Heart left ventricle (tissue), 16 donors: ENCODE results near the gene PLEKHO2. TPM values are rescaled to one million over a fixed set of nuclear protein-coding genes. Genes with fewer than 3 reads are reported as not detected.
A peak's percentile ranks its signal among the peaks of the same experiment; 100 is the strongest.

ENCODE experiments used
- ATAC-seq, 4 donors: fragments of 200-7000 bp; cut with Tn5 transposase; one replicate each; pipeline ENCODE4 v1.9.1; 2020 to 2022; ENCODE audit warnings: moderate library complexity in 4 of 4, mild to moderate bottlenecking in 3 of 4, moderate number of reproducible peaks in 1 of 4
- DNase-seq, 5 donors: peaks; one replicate each; pipeline ENCODE4 v3.0.0-alpha.2; 2020
- H3K27ac ChIP-seq, 12 donors: fragments of 200-600 bp; sonication (generic) in 4 of 12; one replicate each; pipeline versions ENCODE4 v1.5.0 to v1.8.0; 2016 to 2022; ENCODE audit warnings: mild to moderate bottlenecking in 2 of 12
- H3K27me3 ChIP-seq, 9 donors: fragments of 200-600 bp; sonication (generic) in 2 of 9; one replicate each; pipeline versions ENCODE4 v1.5.1 to v1.8.0; 2016 to 2022; ENCODE audit warnings: mild to moderate bottlenecking in 3 of 9
- H3K36me3 ChIP-seq, 9 donors: fragments of 200-600 bp; sonication (generic) in 2 of 9; one replicate each; pipeline versions ENCODE4 v1.5.0 to v1.8.0; 2018 to 2022; ENCODE audit warnings: mild to moderate bottlenecking in 2 of 9
- H3K4me1 ChIP-seq, 12 donors: fragments of 200-600 bp; sonication (generic) in 4 of 12; one replicate each; pipeline versions ENCODE4 v1.5.0 to v1.8.0; 2016 to 2022; ENCODE audit warnings: mild to moderate bottlenecking in 3 of 12
- H3K4me3 ChIP-seq, 12 donors: fragments of 200-600 bp; sonication (generic) in 4 of 12; one replicate each; pipeline versions ENCODE4 v1.5.0 to v1.8.0; 2017 to 2022; ENCODE audit warnings: mild to moderate bottlenecking in 9 of 12, moderate library complexity in 4 of 12
- H3K9me3 ChIP-seq, 12 donors: fragments of 200-600 bp; sonication (generic) in 4 of 12; one replicate each; pipeline versions ENCODE4 v1.5.0 to v1.8.0; 2016 to 2022; ENCODE audit warnings: mild to moderate bottlenecking in 1 of 12
- POLR2A ChIP-seq, 2 donors: fragments of 450-650 bp; IDR thresholded peaks; one replicate each; pipeline ENCODE4 v1.6.1; 2017; ENCODE audit warnings: antibody characterized with exemption in 2 of 2, mild to moderate bottlenecking in 2 of 2, moderate library complexity in 2 of 2
- WGBS, 4 donors: extraction: QIAGEN DNeasy Blood & Tissue Kit in 2 of 4; methylation state at CpG; one replicate each; pipeline versions ENCODE4 v1.1.5 to v1.1.7; 2013 to 2018; 5-methylcytosine and 5-hydroxymethylcytosine counted together
- intact Hi-C, 10 donors: fragments of 100-400 bp; cut with DNase I; formaldehyde crosslinking; loops; one replicate each; pipeline versions ENCODE4 v1.11.1 to v1.14.2; 2022
- polyA plus RNA-seq, 2 donors: library from polyadenylated mRNA; stranded (reverse); fragments of 200-250 nt; gene quantifications; one replicate each; pipeline ENCODE4 v1.2.3, GENCODE V29; 2013
- total RNA-seq, 9 donors: library from RNA; depleted of rRNA in 2 of 9; stranded (reverse); fragments of >200 nt in 2 of 9; fragmentation: NEBNext Ultra II Directional in 3 of 9; extraction: Animal tissue kit (Norgen Biotek cat#: 25700) in 3 of 9; gene quantifications; one replicate each; pipeline versions ENCODE4 v1.1.0 to v1.2.4, GENCODE V29; 2016 to 2023
- TF ChIP-seq, protein P1 (sequence below), 12 donors: fragments of 200-600 bp; sonication (generic) in 4 of 12; IDR thresholded peaks; one replicate each; pipeline versions ENCODE4 v1.5.0 to v1.8.0; 2018 to 2022; ENCODE audit warnings: antibody characterized with exemption in 12 of 12, mild to moderate bottlenecking in 5 of 12
- donor health status: ischemic (EF 13 %, LVEDD 7.1; RV severe dilation, severe dysfunction).
- donor health status: healthy with polysubstance abuse.
- donor health status: DM: no; HTN: yes; CAD: no.
- donor health status: DM: no; HTN: no; CAD: no.
- donor health status: ischemic (EF 25% LVEDD 6.9; RV normal size, moderate dysfunction).
- donor health status: ischemic (EF 25% LVEDD 5.7; RV mildly dilated, moderate dysfunction).
- donor health status: healthy.
- donor health status: DM: yes; HTN: yes; CAD: no.
- donor health status: ischemic (EF 35%, LVEDD 5.7; RV mildly dilated, moderate dysfunction).
- donor health status: nonischemic (EF 11% LVEDD 7.7; RV severe dilation, severe dysfunction).
- donor health status: DM: yes; HTN: yes; CAD: no.
- donor health status: PGD.
- donor health status: ischemic (EF 29% LVEDD 5.4; RV normal size, mild dysfunction).
- donor health status: nonischemic (EF 23%, LVEDD 6.1; RV moderate dilation, normal function).

PLEKHO2 gene
- total and polyA plus RNA-seq, 11 donors: 5.3 to 50.8 (median 9.2) TPM

DNA sequence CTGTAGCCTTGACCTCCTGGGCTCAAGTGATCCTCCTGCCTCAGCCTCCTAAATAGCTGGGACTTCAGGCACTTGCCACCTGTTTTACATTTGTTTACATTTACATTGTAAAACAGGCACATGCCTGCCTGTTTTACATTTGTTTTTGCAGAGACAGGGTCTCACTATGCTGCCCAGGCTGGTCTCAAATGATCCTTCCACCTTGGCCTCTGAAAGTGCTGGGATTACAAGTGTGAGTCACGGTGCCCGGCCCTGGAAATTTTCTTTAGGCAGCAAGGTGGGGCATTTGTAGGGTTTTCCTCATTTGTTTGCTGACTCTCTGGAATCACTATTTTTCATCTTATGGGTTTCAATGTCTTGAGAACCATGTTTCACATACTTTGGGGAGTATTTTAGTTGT, 41.2 kb upstream of the PLEKHO2 start:
- no peak for TF ChIP-seq POLR2A (IDR thresholded peaks at IDR 0.05)
- TF ChIP-seq, protein P1, sequence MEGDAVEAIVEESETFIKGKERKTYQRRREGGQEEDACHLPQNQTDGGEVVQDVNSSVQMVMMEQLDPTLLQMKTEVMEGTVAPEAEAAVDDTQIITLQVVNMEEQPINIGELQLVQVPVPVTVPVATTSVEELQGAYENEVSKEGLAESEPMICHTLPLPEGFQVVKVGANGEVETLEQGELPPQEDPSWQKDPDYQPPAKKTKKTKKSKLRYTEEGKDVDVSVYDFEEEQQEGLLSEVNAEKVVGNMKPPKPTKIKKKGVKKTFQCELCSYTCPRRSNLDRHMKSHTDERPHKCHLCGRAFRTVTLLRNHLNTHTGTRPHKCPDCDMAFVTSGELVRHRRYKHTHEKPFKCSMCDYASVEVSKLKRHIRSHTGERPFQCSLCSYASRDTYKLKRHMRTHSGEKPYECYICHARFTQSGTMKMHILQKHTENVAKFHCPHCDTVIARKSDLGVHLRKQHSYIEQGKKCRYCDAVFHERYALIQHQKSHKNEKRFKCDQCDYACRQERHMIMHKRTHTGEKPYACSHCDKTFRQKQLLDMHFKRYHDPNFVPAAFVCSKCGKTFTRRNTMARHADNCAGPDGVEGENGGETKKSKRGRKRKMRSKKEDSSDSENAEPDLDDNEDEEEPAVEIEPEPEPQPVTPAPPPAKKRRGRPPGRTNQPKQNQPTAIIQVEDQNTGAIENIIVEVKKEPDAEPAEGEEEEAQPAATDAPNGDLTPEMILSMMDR (IDR thresholded peaks at IDR 0.05): no peak
- WGBS, 4 donors: 96 to 100% (median 98%) methylated on average over 2 of the region's 2 CpGs
- peak overlapping the region in 8 of 12 donors; percentile 7 to 93 (median 81) for H3K27ac ChIP-seq
- no peak overlapping the region for H3K4me3 ChIP-seq
- no peaks in the 10 kb centered on the region for H3K27me3 ChIP-seq
- peaks cover 0 to 31% (median 9%) of the 10 kb centered on the region in 12 donors for H3K4me1 ChIP-seq
- ATAC-seq (no peak), DNase-seq (no peak)
- H3K36me3 ChIP-seq: no peaks in the 10 kb centered on the region
- H3K9me3 ChIP-seq: no peaks in the 10 kb centered on the region
- intact Hi-C loops: no loop called here

GRCh38 chr15:64803526-64803925, 38.2 kb upstream of the PLEKHO2 start:
- DNase-seq (no peak), ATAC-seq (no peak)
- H3K27me3 ChIP-seq: no peaks in the 10 kb centered on the region
- H3K9me3 ChIP-seq: no peaks in the 10 kb centered on the region
- H3K27ac ChIP-seq: peak overlapping the region in 8 of 12 donors; percentile 16 to 90 (median 76)
- intact Hi-C loops: loop anchor here in 2 of 10 donors (2.0 kb wide), 2 partner anchors 29 to 63 kb away; partner anchors contain the start of gene RBPMS2 (in 1 of the 2)
- peaks cover 0 to 39% (median 12%) of the 10 kb centered on the region in 12 donors for H3K4me1 ChIP-seq
- WGBS, 4 donors: 95 to 98% (median 96%) methylated on average over 1 of the region's 1 CpG
- no peak for TF ChIP-seq POLR2A (IDR thresholded peaks at IDR 0.05)
- TF ChIP-seq, protein P1 (IDR thresholded peaks at IDR 0.05): no peak
- no peak overlapping the region for H3K4me3 ChIP-seq
- no peaks in the 10 kb centered on the region for H3K36me3 ChIP-seq

GRCh38 chr15:64804619-64805018, 37.1 kb upstream of the PLEKHO2 start:
- H3K27me3 ChIP-seq: no peaks in the 10 kb centered on the region
- H3K27ac ChIP-seq: peak overlapping the region in 10 of 12 donors; percentile 16 to 90 (median 69)
- TF ChIP-seq, protein P1 (IDR thresholded peaks at IDR 0.05): no peak
- TF ChIP-seq POLR2A (IDR thresholded peaks at IDR 0.05): no peak
- H3K36me3 ChIP-seq: no peaks in the 10 kb centered on the region
- no peaks in the 10 kb centered on the region for H3K9me3 ChIP-seq
- ATAC-seq (no peak), DNase-seq (no peak)
- peaks cover 0 to 39% (median 12%) of the 10 kb centered on the region in 12 donors for H3K4me1 ChIP-seq
- intact Hi-C loops: loop anchor here in 2 of 10 donors (5.0 kb wide), 2 partner anchors 32 to 57 kb away; no protein-coding TSS in a partner anchor
- 38 to 62% (median 50%) methylated on average over 2 of the region's 2 CpGs for WGBS, 4 donors
- no peak overlapping the region for H3K4me3 ChIP-seq

DNA sequence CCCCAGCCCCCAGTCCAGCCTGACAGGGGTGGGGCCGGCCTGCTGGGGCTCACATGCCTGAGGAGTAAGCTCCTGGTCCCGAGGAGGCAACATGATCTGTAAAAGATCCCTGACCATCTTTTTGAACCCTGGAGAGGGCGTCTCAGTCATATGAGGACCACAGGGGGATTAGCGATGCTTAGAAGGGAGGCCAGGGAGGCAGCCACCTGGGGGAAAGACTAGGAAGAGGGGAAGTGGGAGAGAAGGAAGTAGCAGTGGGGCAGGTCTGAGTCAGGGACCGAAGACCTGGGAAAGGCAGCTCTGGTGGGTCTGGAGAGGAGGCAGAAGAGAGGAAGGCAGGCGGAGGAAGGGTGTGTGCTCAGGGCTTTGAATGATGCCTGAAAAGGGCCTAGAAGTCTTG, 35.2 kb upstream of the PLEKHO2 start:
- no peak for TF ChIP-seq POLR2A (IDR thresholded peaks at IDR 0.05)
- TF ChIP-seq, protein P1 (IDR thresholded peaks at IDR 0.05): no peak
- Histone ChIP-seq H3K9me3 (no peaks in the 10 kb centered on the region), H3K27me3 (no peaks in the 10 kb centered on the region), H3K36me3 (no peaks in the 10 kb centered on the region), H3K27ac (peak overlapping the region in 2 of 12 donors; percentile 12 to 90), H3K4me3 (no peak overlapping the region), H3K4me1 (peaks cover 0 to 38% (median 11%) of the 10 kb centered on the region in 12 donors)
- 72 to 76% (median 74%) methylated on average over 6 of the region's 6 CpGs for WGBS, 4 donors
- DNase-seq (no peak), ATAC-seq (no peak)
- intact Hi-C loops: loop anchor here in 3 of 10 donors (2.0 to 5.0 kb wide), 3 partner anchors 34 to 70 kb away; no protein-coding TSS in a partner anchor
